ENCODE measurements around the gene LTF. TPM values are rescaled to one million over a fixed set of nuclear protein-coding genes. Genes with fewer than 3 reads are reported as not detected.

Gene LTF
- total and polyA plus RNA-seq, 2 donors (not counting 1 experiment from before 2014, with no cell fraction given): 0.22 TPM; not detected in 1

GRCh38 chr3:46420931-46421330 lies 43.8 kb downstream of the LTF start:
- H3K27me3 ChIP-seq (replicated peaks in 1 of 4; ENCODE audit: control extremely low read depth in 1 of 4, control insufficient read depth in 3 of 4, insufficient read depth in 4 of 4, low read length in 3 of 4): no peaks in the 10 kb centered on the region
- no peak overlapping the region for H3K4me3 ChIP-seq (ENCODE audit: control extremely low read depth in 1 of 5, extremely low read depth in 1 of 5, insufficient read depth in 1 of 5, low read depth in 2 of 5, low read length in 4 of 5)
- H3K79me2 ChIP-seq (ENCODE audit: control insufficient read depth, insufficient read depth, low read length): no peaks in the 10 kb centered on the region
- no peak overlapping the region for H2AFZ ChIP-seq (ENCODE audit: insufficient read depth, low read depth, low read length, poor library complexity, severe bottlenecking)
- no peaks in the 10 kb centered on the region for H3K4me1 ChIP-seq (ENCODE audit: control insufficient read depth in 2 of 2, insufficient read depth in 2 of 2, low read length in 2 of 2)
- ChIA-PET POLR2A (no interaction called here), CTCF (interaction anchor here (1.3 kb wide), 1 partner anchor 23 kb away, joined by 3 read pairs; no protein-coding TSS in a partner anchor)
- Mint-ChIP-seq H3K27me3 (no peaks in the 10 kb centered on the region), H3K9me3 (ENCODE audit: insufficient read depth) (no peaks in the 10 kb centered on the region), H3K4me3 (no peak overlapping the region), H3K27ac (no peak overlapping the region), H3K4me1 (peaks cover 4% of the 10 kb centered on the region)
- no peaks in the 10 kb centered on the region for H3K36me3 ChIP-seq (replicated peaks in 1 of 2; ENCODE audit: control extremely low read depth in 1 of 2, control insufficient read depth in 1 of 2, extremely low read depth in 1 of 2, insufficient read depth in 2 of 2, low read length in 1 of 2)
- DNase-seq (no peak), ATAC-seq (ENCODE audit: low read depth) (no peak)
- no peak overlapping the region for H3K27ac ChIP-seq (ENCODE audit: low read length in 2 of 2)
- no peaks in the 10 kb centered on the region for H4K20me1 ChIP-seq (ENCODE audit: control insufficient read depth, insufficient read depth, low read length, poor library complexity, severe bottlenecking)
- H3K9me3 ChIP-seq (ENCODE audit: control extremely low read depth in 1 of 3, control insufficient read depth in 2 of 3, insufficient read depth in 1 of 3, low read length in 2 of 3): no peaks in the 10 kb centered on the region
- no peak overlapping the region for H3K9ac ChIP-seq (ENCODE audit: low read length)
- H3K4me2 ChIP-seq (replicated peaks; ENCODE audit: low read depth, low read length, poor library complexity, severe bottlenecking): no peak overlapping the region
- intact Hi-C loops (cut with micrococcal nuclease): no loop called here
- TF ChIP-seq CTCF (IDR thresholded peaks at IDR 0.05): no peak
- TF ChIP-seq EZH2 (IDR thresholded peaks at IDR 0.05; ENCODE audit: borderline replicate concordance, insufficient read depth, low read depth, low read length, poor library complexity, severe bottlenecking): no peak
- 96% methylated on average over 2 of the region's 2 CpGs for WGBS (ENCODE audit: insufficient coverage)

GRCh38 chr3:46419816-46420215 lies 44.9 kb downstream of the LTF start:
- TF ChIP-seq EZH2 (IDR thresholded peaks at IDR 0.05; ENCODE audit: borderline replicate concordance, insufficient read depth, low read depth, low read length, poor library complexity, severe bottlenecking) (no peak), CTCF (IDR thresholded peaks at IDR 0.05) (no peak)
- H3K36me3 ChIP-seq (replicated peaks in 1 of 2; ENCODE audit: control extremely low read depth in 1 of 2, control insufficient read depth in 1 of 2, extremely low read depth in 1 of 2, insufficient read depth in 2 of 2, low read length in 1 of 2): no peaks in the 10 kb centered on the region
- ChIA-PET CTCF (interaction anchor here (1.3 kb wide), 1 partner anchor 24 kb away, joined by 3 read pairs; no protein-coding TSS in a partner anchor), POLR2A (no interaction called here)
- no peak overlapping the region for H3K9ac ChIP-seq (ENCODE audit: low read length)
- no peak for ATAC-seq (ENCODE audit: low read depth)
- intact Hi-C loops (cut with micrococcal nuclease): no loop called here
- H3K4me3 Mint-ChIP-seq: no peak overlapping the region
- H3K9me3 ChIP-seq (ENCODE audit: control extremely low read depth in 1 of 3, control insufficient read depth in 2 of 3, insufficient read depth in 1 of 3, low read length in 2 of 3): no peaks in the 10 kb centered on the region
- H3K4me2 ChIP-seq (replicated peaks; ENCODE audit: low read depth, low read length, poor library complexity, severe bottlenecking): no peak overlapping the region
- no peaks in the 10 kb centered on the region for H4K20me1 ChIP-seq (ENCODE audit: control insufficient read depth, insufficient read depth, low read length, poor library complexity, severe bottlenecking)
- no peak overlapping the region for H3K27ac ChIP-seq (ENCODE audit: low read length in 2 of 2)
- no peak overlapping the region for H3K27ac Mint-ChIP-seq
- no peaks in the 10 kb centered on the region for H3K27me3 Mint-ChIP-seq
- no peaks in the 10 kb centered on the region for H3K27me3 ChIP-seq (replicated peaks in 1 of 4; ENCODE audit: control extremely low read depth in 1 of 4, control insufficient read depth in 3 of 4, insufficient read depth in 4 of 4, low read length in 3 of 4)
- 95% methylated on average over 4 of the region's 4 CpGs for WGBS (ENCODE audit: insufficient coverage)
- no peak for DNase-seq
- no peaks in the 10 kb centered on the region for H3K79me2 ChIP-seq (ENCODE audit: control insufficient read depth, insufficient read depth, low read length)
- no peak overlapping the region for H3K4me3 ChIP-seq (ENCODE audit: control extremely low read depth in 1 of 5, extremely low read depth in 1 of 5, insufficient read depth in 1 of 5, low read depth in 2 of 5, low read length in 4 of 5)
- H3K4me1 ChIP-seq (ENCODE audit: control insufficient read depth in 2 of 2, insufficient read depth in 2 of 2, low read length in 2 of 2): no peaks in the 10 kb centered on the region
- peaks cover 7% of the 10 kb centered on the region for H3K4me1 Mint-ChIP-seq
- H2AFZ ChIP-seq (ENCODE audit: insufficient read depth, low read depth, low read length, poor library complexity, severe bottlenecking): no peak overlapping the region
- H3K9me3 Mint-ChIP-seq (ENCODE audit: insufficient read depth): no peaks in the 10 kb centered on the region
